ENCODE results near the gene SMIM31. TPM values are rescaled to one million over a fixed set of nuclear protein-coding genes. Genes with fewer than 3 reads are reported as not detected.

Gene SMIM31
- total RNA-seq (not detected), polyA plus RNA-seq (not detected)

GRCh38 chr4:164753873-164754488 lies at the start of gene SMIM31:
SMIM31 (plus strand) TSS chr4:164754131; CDS start chr4:164770444, 16,313 bp downstream.
- ATAC-seq (ENCODE audit: low read depth in 2 of 2) (no peak), DNase-seq (no peak)
- Mint-ChIP-seq H3K4me3 (no peak within 1 kb of the TSS), H3K27ac (no peak within 1 kb of the TSS), H3K36me3 (no peaks in the 10 kb centered on the region), H3K27me3 (no peaks in the 10 kb centered on the region), H3K4me1 (no peaks in the 10 kb centered on the region), H3K9me3 (peaks cover 0 to 9% (median 3%) of the 10 kb centered on the region in 7 donors)
- Histone ChIP-seq H3K27me3 (ENCODE audit: control insufficient read depth, insufficient read depth, low read length) (no peaks in the 10 kb centered on the region), H3K9me3 (ENCODE audit: control insufficient read depth in 2 of 2, low read length in 2 of 2) (peaks cover 0 to 3% of the 10 kb centered on the region in 2 experiments), H3K4me1 (ENCODE audit: control insufficient read depth, insufficient read depth, low read length, poor library complexity, severe bottlenecking) (no peaks in the 10 kb centered on the region), H3K4me3 (ENCODE audit: low read depth, low read length) (no peak within 1 kb of the TSS), H3K36me3 (ENCODE audit: control insufficient read depth, insufficient read depth, low read length) (no peaks in the 10 kb centered on the region), H3K27ac (ENCODE audit: insufficient read depth, low read length, poor library complexity, severe bottlenecking) (no peak within 1 kb of the TSS)

GRCh38 chr4:164706675-164707074 lies 47.3 kb upstream of the SMIM31 start:
- H3K36me3 ChIP-seq (ENCODE audit: control insufficient read depth, insufficient read depth, low read length) = no peaks in the 10 kb centered on the region
- no peaks in the 10 kb centered on the region for H3K4me1 ChIP-seq (ENCODE audit: control insufficient read depth, insufficient read depth, low read length, poor library complexity, severe bottlenecking)
- ATAC-seq (ENCODE audit: low read depth in 2 of 2) = no peak
- DNase-seq = no peak
- no peaks in the 10 kb centered on the region for H3K9me3 ChIP-seq (ENCODE audit: control insufficient read depth in 2 of 2, low read length in 2 of 2)
- H3K27ac ChIP-seq (ENCODE audit: insufficient read depth, low read length, poor library complexity, severe bottlenecking) = no peak overlapping the region
- no peak overlapping the region for H3K4me3 ChIP-seq (ENCODE audit: low read depth, low read length)
- no peaks in the 10 kb centered on the region for H3K4me1 Mint-ChIP-seq
- H3K4me3 Mint-ChIP-seq = no peak overlapping the region
- no peaks in the 10 kb centered on the region for H3K27me3 ChIP-seq (ENCODE audit: control insufficient read depth, insufficient read depth, low read length)
- no peak overlapping the region for H3K27ac Mint-ChIP-seq
- H3K27me3 Mint-ChIP-seq = no peaks in the 10 kb centered on the region
- H3K36me3 Mint-ChIP-seq = no peaks in the 10 kb centered on the region
- peaks cover 0 to 3% (median 0%) of the 10 kb centered on the region in 7 donors for H3K9me3 Mint-ChIP-seq

GRCh38 chr4:164716901-164717300 lies 37.0 kb upstream of the SMIM31 start:
- H3K4me3 Mint-ChIP-seq = no peak overlapping the region
- no peak overlapping the region for H3K27ac Mint-ChIP-seq
- H3K4me1 ChIP-seq (ENCODE audit: control insufficient read depth, insufficient read depth, low read length, poor library complexity, severe bottlenecking) = no peaks in the 10 kb centered on the region
- ATAC-seq (ENCODE audit: low read depth in 2 of 2) (no peak), DNase-seq (no peak)
- H3K27me3 ChIP-seq (ENCODE audit: control insufficient read depth, insufficient read depth, low read length) = no peaks in the 10 kb centered on the region
- H3K4me3 ChIP-seq (ENCODE audit: low read depth, low read length) = no peak overlapping the region
- no peaks in the 10 kb centered on the region for H3K36me3 ChIP-seq (ENCODE audit: control insufficient read depth, insufficient read depth, low read length)
- no peaks in the 10 kb centered on the region for H3K9me3 Mint-ChIP-seq
- H3K36me3 Mint-ChIP-seq = no peaks in the 10 kb centered on the region
- no peaks in the 10 kb centered on the region for H3K27me3 Mint-ChIP-seq
- no peaks in the 10 kb centered on the region for H3K9me3 ChIP-seq (ENCODE audit: control insufficient read depth in 2 of 2, low read length in 2 of 2)
- no peaks in the 10 kb centered on the region for H3K4me1 Mint-ChIP-seq
- no peak overlapping the region for H3K27ac ChIP-seq (ENCODE audit: insufficient read depth, low read length, poor library complexity, severe bottlenecking)

GRCh38 chr4:164718827-164719226 lies 35.1 kb upstream of the SMIM31 start:
- no peak overlapping the region for H3K4me3 ChIP-seq (ENCODE audit: low read depth, low read length)
- DNase-seq (no peak), ATAC-seq (ENCODE audit: low read depth in 2 of 2) (no peak)
- Mint-ChIP-seq H3K9me3 (no peaks in the 10 kb centered on the region), H3K36me3 (no peaks in the 10 kb centered on the region), H3K27me3 (peaks cover 4% of the 10 kb centered on the region), H3K4me1 (no peaks in the 10 kb centered on the region), H3K27ac (no peak overlapping the region), H3K4me3 (no peak overlapping the region)
- H3K27ac ChIP-seq (ENCODE audit: insufficient read depth, low read length, poor library complexity, severe bottlenecking) = no peak overlapping the region
- no peaks in the 10 kb centered on the region for H3K4me1 ChIP-seq (ENCODE audit: control insufficient read depth, insufficient read depth, low read length, poor library complexity, severe bottlenecking)
- no peaks in the 10 kb centered on the region for H3K36me3 ChIP-seq (ENCODE audit: control insufficient read depth, insufficient read depth, low read length)
- H3K27me3 ChIP-seq (ENCODE audit: control insufficient read depth, insufficient read depth, low read length) = no peaks in the 10 kb centered on the region
- no peaks in the 10 kb centered on the region for H3K9me3 ChIP-seq (ENCODE audit: control insufficient read depth in 2 of 2, low read length in 2 of 2)

GRCh38 chr4:164725066-164725465 lies 28.9 kb upstream of the SMIM31 start:
- H3K27ac Mint-ChIP-seq = no peak overlapping the region
- no peak for ATAC-seq (ENCODE audit: low read depth in 2 of 2)

GRCh38 chr4:164730705-164731393 lies 23.1 kb upstream of the SMIM31 start:
- no peaks in the 10 kb centered on the region for H3K9me3 Mint-ChIP-seq
- no peak overlapping the region for H3K4me3 ChIP-seq (ENCODE audit: low read depth, low read length)
- no peaks in the 10 kb centered on the region for H3K36me3 ChIP-seq (ENCODE audit: control insufficient read depth, insufficient read depth, low read length)
- H3K9me3 ChIP-seq (ENCODE audit: control insufficient read depth in 2 of 2, low read length in 2 of 2) = no peaks in the 10 kb centered on the region
- no peak overlapping the region for H3K27ac ChIP-seq (ENCODE audit: insufficient read depth, low read length, poor library complexity, severe bottlenecking)
- no peaks in the 10 kb centered on the region for H3K36me3 Mint-ChIP-seq
- H3K27ac Mint-ChIP-seq = no peak overlapping the region
- no peaks in the 10 kb centered on the region for H3K27me3 Mint-ChIP-seq
- H3K4me3 Mint-ChIP-seq = no peak overlapping the region
- peaks cover 0 to 3% (median 0%) of the 10 kb centered on the region in 4 donors for H3K4me1 Mint-ChIP-seq
- no peaks in the 10 kb centered on the region for H3K27me3 ChIP-seq (ENCODE audit: control insufficient read depth, insufficient read depth, low read length)
- DNase-seq (no peak), ATAC-seq (ENCODE audit: low read depth in 2 of 2) (no peak)
- no peaks in the 10 kb centered on the region for H3K4me1 ChIP-seq (ENCODE audit: control insufficient read depth, insufficient read depth, low read length, poor library complexity, severe bottlenecking)

More at GRCh38 chr4:164725066-164725465, 28.9 kb upstream of the SMIM31 start:
- no peaks in the 10 kb centered on the region for H3K36me3 ChIP-seq (ENCODE audit: control insufficient read depth, insufficient read depth, low read length)
- H3K27ac ChIP-seq (ENCODE audit: insufficient read depth, low read length, poor library complexity, severe bottlenecking) = no peak overlapping the region
- no peak overlapping the region for H3K4me3 ChIP-seq (ENCODE audit: low read depth, low read length)
- H3K9me3 ChIP-seq (ENCODE audit: control insufficient read depth in 2 of 2, low read length in 2 of 2) = no peaks in the 10 kb centered on the region
- no peaks in the 10 kb centered on the region for H3K4me1 Mint-ChIP-seq
- H3K4me1 ChIP-seq (ENCODE audit: control insufficient read depth, insufficient read depth, low read length, poor library complexity, severe bottlenecking) = no peaks in the 10 kb centered on the region
- H3K36me3 Mint-ChIP-seq = no peaks in the 10 kb centered on the region
- peaks cover 6% of the 10 kb centered on the region for H3K27me3 Mint-ChIP-seq
- no peak overlapping the region for H3K4me3 Mint-ChIP-seq
- no peaks in the 10 kb centered on the region for H3K27me3 ChIP-seq (ENCODE audit: control insufficient read depth, insufficient read depth, low read length)
- DNase-seq = no peak
- no peaks in the 10 kb centered on the region for H3K9me3 Mint-ChIP-seq

GRCh38 chr4:164731827-164732474 lies 22.0 kb upstream of the SMIM31 start:
- Histone ChIP-seq H3K4me3 (ENCODE audit: low read depth, low read length) (no peak overlapping the region), H3K27me3 (ENCODE audit: control insufficient read depth, insufficient read depth, low read length) (no peaks in the 10 kb centered on the region), H3K9me3 (ENCODE audit: control insufficient read depth in 2 of 2, low read length in 2 of 2) (no peaks in the 10 kb centered on the region), H3K27ac (ENCODE audit: insufficient read depth, low read length, poor library complexity, severe bottlenecking) (no peak overlapping the region), H3K36me3 (ENCODE audit: control insufficient read depth, insufficient read depth, low read length) (no peaks in the 10 kb centered on the region), H3K4me1 (ENCODE audit: control insufficient read depth, insufficient read depth, low read length, poor library complexity, severe bottlenecking) (no peaks in the 10 kb centered on the region)
- Mint-ChIP-seq H3K9me3 (no peaks in the 10 kb centered on the region), H3K27me3 (no peaks in the 10 kb centered on the region), H3K4me1 (peaks cover 0 to 3% (median 0%) of the 10 kb centered on the region in 4 donors), H3K4me3 (no peak overlapping the region), H3K27ac (no peak overlapping the region), H3K36me3 (no peaks in the 10 kb centered on the region)
- no peak for ATAC-seq (ENCODE audit: low read depth in 2 of 2)
- peak; percentile 6 to 51 (median 41) for DNase-seq
